ENCODE measurements around the gene POLR2F. TPM values are rescaled to one million over a fixed set of nuclear protein-coding genes. Genes with fewer than 3 reads are reported as not detected.

The POLR2F gene
- 42.0 TPM for polyA plus RNA-seq (2013)

- CTCF ChIA-PET: interaction anchor here (3.3 kb wide), 1 partner anchor 11 kb away, joined by 20 read pairs; no protein-coding TSS in a partner anchor
These were observed at the start of gene POLR2F, which contains the start of gene C22orf23 for GRCh38 chr22:37953437-37954179. Gene POLR2F, plus strand, starts transcription at chr22:37953699. Its CDS starts 89 bp downstream, at chr22:37953788. Gene C22orf23, minus strand, starts transcription at chr22:37953601. Its CDS starts 452 bp downstream, at chr22:37953149.

GRCh38 chr22:37904572-37905533 is 48.6 kb upstream of the POLR2F start:
- peak overlapping the region in 4 of 7 experiments; percentile 61 to 83 (median 72) for H3K4me3 ChIP-seq (ENCODE audit: control insufficient read depth in 1 of 7, extremely low read depth in 1 of 7, insufficient read depth in 4 of 7, low read depth in 2 of 7, low read length in 6 of 7)
- H3K4me1 ChIP-seq (ENCODE audit: control extremely low read depth in 1 of 4, control insufficient read depth in 4 of 4, insufficient read depth in 4 of 4, low read length in 3 of 4): peaks cover 0 to 37% (median 26%) of the 10 kb centered on the region in 4 experiments
- ChIA-PET POLR2A (no interaction called here), CTCF (interaction anchor here (0.6 to 3.7 kb wide), 12 partner anchors 8 to 660 kb away, joined by 3 to 24 read pairs (median 3); no protein-coding TSS in a partner anchor)
- H3K27ac ChIP-seq (ENCODE audit: insufficient read depth in 1 of 2, low read depth in 1 of 2, low read length in 2 of 2, poor library complexity in 1 of 2, severe bottlenecking in 2 of 2): peak overlapping the region in 1 of 2 experiments; percentile 54
- H3K27me3 ChIP-seq (replicated peaks in 2 of 5; ENCODE audit: control insufficient read depth in 4 of 5, insufficient read depth in 5 of 5, low read length in 4 of 5): no peaks in the 10 kb centered on the region
- peak; percentile 66 to 81 (median 80) for DNase-seq
- no peaks in the 10 kb centered on the region for H3K9me3 ChIP-seq (ENCODE audit: control extremely low read depth in 1 of 5, control insufficient read depth in 4 of 5, insufficient read depth in 2 of 5, low read depth in 1 of 5, low read length in 4 of 5)
- 86% methylated on average over 6 of the region's 10 CpGs for whole genome bisulfite sequencing (ENCODE audit: insufficient coverage)
- H3K36me3 ChIP-seq (ENCODE audit: control insufficient read depth in 4 of 4, insufficient read depth in 4 of 4, low read length in 3 of 4): peaks cover 0 to 2% (median 0%) of the 10 kb centered on the region in 4 experiments

More at GRCh38 chr22:37953437-37954179, at the start of gene POLR2F, which contains the start of gene C22orf23:
- H3K9me3 ChIP-seq (ENCODE audit: control extremely low read depth in 1 of 5, control insufficient read depth in 4 of 5, insufficient read depth in 2 of 5, low read depth in 1 of 5, low read length in 4 of 5): no peaks in the 10 kb centered on the region
- H3K4me1 ChIP-seq (ENCODE audit: control extremely low read depth in 1 of 4, control insufficient read depth in 4 of 4, insufficient read depth in 4 of 4, low read length in 3 of 4): peaks cover 0 to 23% (median 20%) of the 10 kb centered on the region in 4 experiments
- peaks cover 6 to 21% (median 17%) of the 10 kb centered on the region in 4 experiments for H3K36me3 ChIP-seq (ENCODE audit: control insufficient read depth in 4 of 4, insufficient read depth in 4 of 4, low read length in 3 of 4)
- WGBS (ENCODE audit: insufficient coverage): 0% methylated on average over 49 of the region's 52 CpGs
- H3K4me3 ChIP-seq (ENCODE audit: control insufficient read depth in 1 of 7, extremely low read depth in 1 of 7, insufficient read depth in 4 of 7, low read depth in 2 of 7, low read length in 6 of 7): peak within 1 kb of the TSS; percentile 78 to 99 (median 90)
- DNase-seq: peak; percentile 94 to 97 (median 95)
- POLR2A ChIA-PET: no interaction called here
- peak within 1 kb of the TSS; percentile 58 to 85 for H3K27ac ChIP-seq (ENCODE audit: insufficient read depth in 1 of 2, low read depth in 1 of 2, low read length in 2 of 2, poor library complexity in 1 of 2, severe bottlenecking in 2 of 2)
- peaks cover 0 to 19% (median 3%) of the 10 kb centered on the region in 5 experiments for H3K27me3 ChIP-seq (replicated peaks in 2 of 5; ENCODE audit: control insufficient read depth in 4 of 5, insufficient read depth in 5 of 5, low read length in 4 of 5)

- Histone ChIP-seq H3K27ac (ENCODE audit: insufficient read depth in 1 of 2, low read depth in 1 of 2, low read length in 2 of 2, poor library complexity in 1 of 2, severe bottlenecking in 2 of 2) (peak within 1 kb of the TSS in 1 of 2 experiments; percentile 54), H3K9me3 (ENCODE audit: control extremely low read depth in 1 of 5, control insufficient read depth in 4 of 5, insufficient read depth in 2 of 5, low read depth in 1 of 5, low read length in 4 of 5) (no peaks in the 10 kb centered on the region), H3K27me3 (replicated peaks in 2 of 5; ENCODE audit: control insufficient read depth in 4 of 5, insufficient read depth in 5 of 5, low read length in 4 of 5) (no peaks in the 10 kb centered on the region), H3K36me3 (ENCODE audit: control insufficient read depth in 4 of 4, insufficient read depth in 4 of 4, low read length in 3 of 4) (peaks cover 0 to 2% (median 0%) of the 10 kb centered on the region in 4 experiments), H3K4me3 (ENCODE audit: control insufficient read depth in 1 of 7, extremely low read depth in 1 of 7, insufficient read depth in 4 of 7, low read depth in 2 of 7, low read length in 6 of 7) (peak within 1 kb of the TSS; percentile 42 to 83 (median 72)), H3K4me1 (ENCODE audit: control extremely low read depth in 1 of 4, control insufficient read depth in 4 of 4, insufficient read depth in 4 of 4, low read length in 3 of 4) (peaks cover 0 to 34% (median 26%) of the 10 kb centered on the region in 4 experiments)
- ChIA-PET POLR2A (no interaction called here), CTCF (interaction anchor here (0.6 to 3.7 kb wide), 15 partner anchors 9 to 661 kb away, joined by 3 to 24 read pairs (median 4); no protein-coding TSS in a partner anchor)
- WGBS (ENCODE audit: insufficient coverage): 3% methylated on average over 59 of the region's 90 CpGs
- peak; percentile 65 to 73 (median 66) for DNase-seq
These were observed 47.8 kb upstream of the POLR2F start, which contains the start of gene MICALL1 for GRCh38 chr22:37905534-37906363. Gene MICALL1, plus strand, starts transcription at chr22:37906297. Its CDS starts 126 bp downstream, at chr22:37906423.

GRCh38 chr22:37906364-37907008 is 47.0 kb upstream of the POLR2F start:
- H3K4me3 ChIP-seq (ENCODE audit: control insufficient read depth in 1 of 7, extremely low read depth in 1 of 7, insufficient read depth in 4 of 7, low read depth in 2 of 7, low read length in 6 of 7): peak overlapping the region; percentile 42 to 83 (median 72)

GRCh38 chr22:37907036-37907954 is 46.2 kb upstream of the POLR2F start:
- ChIA-PET POLR2A (no interaction called here), CTCF (interaction anchor here (1.8 to 3.7 kb wide), 3 partner anchors 9 to 25 kb away, joined by 5 to 24 read pairs (median 14); no protein-coding TSS in a partner anchor)
- H3K36me3 ChIP-seq (ENCODE audit: control insufficient read depth in 4 of 4, insufficient read depth in 4 of 4, low read length in 3 of 4): peaks cover 1 to 11% (median 5%) of the 10 kb centered on the region in 4 experiments
- no peak for DNase-seq
- H3K9me3 ChIP-seq (ENCODE audit: control extremely low read depth in 1 of 5, control insufficient read depth in 4 of 5, insufficient read depth in 2 of 5, low read depth in 1 of 5, low read length in 4 of 5): no peaks in the 10 kb centered on the region
- H3K27me3 ChIP-seq (replicated peaks in 2 of 5; ENCODE audit: control insufficient read depth in 4 of 5, insufficient read depth in 5 of 5, low read length in 4 of 5): no peaks in the 10 kb centered on the region
- H3K27ac ChIP-seq (ENCODE audit: insufficient read depth in 1 of 2, low read depth in 1 of 2, low read length in 2 of 2, poor library complexity in 1 of 2, severe bottlenecking in 2 of 2): no peak overlapping the region
- peaks cover 0 to 24% (median 20%) of the 10 kb centered on the region in 4 experiments for H3K4me1 ChIP-seq (ENCODE audit: control extremely low read depth in 1 of 4, control insufficient read depth in 4 of 4, insufficient read depth in 4 of 4, low read length in 3 of 4)
- peak overlapping the region; percentile 42 to 83 (median 72) for H3K4me3 ChIP-seq (ENCODE audit: control insufficient read depth in 1 of 7, extremely low read depth in 1 of 7, insufficient read depth in 4 of 7, low read depth in 2 of 7, low read length in 6 of 7)
- 60% methylated on average over 16 of the region's 19 CpGs for WGBS (ENCODE audit: insufficient coverage)

More at GRCh38 chr22:37906364-37907008, 47.0 kb upstream of the POLR2F start:
- no peak for DNase-seq
- ChIA-PET CTCF (interaction anchor here (0.6 to 3.7 kb wide), 9 partner anchors 10 to 93 kb away, joined by 3 to 24 read pairs (median 5); no protein-coding TSS in a partner anchor), POLR2A (no interaction called here)
- no peaks in the 10 kb centered on the region for H3K27me3 ChIP-seq (replicated peaks in 2 of 5; ENCODE audit: control insufficient read depth in 4 of 5, insufficient read depth in 5 of 5, low read length in 4 of 5)
- H3K9me3 ChIP-seq (ENCODE audit: control extremely low read depth in 1 of 5, control insufficient read depth in 4 of 5, insufficient read depth in 2 of 5, low read depth in 1 of 5, low read length in 4 of 5): no peaks in the 10 kb centered on the region
- peaks cover 0 to 3% (median 0%) of the 10 kb centered on the region in 4 experiments for H3K36me3 ChIP-seq (ENCODE audit: control insufficient read depth in 4 of 4, insufficient read depth in 4 of 4, low read length in 3 of 4)
- WGBS (ENCODE audit: insufficient coverage): under 1% methylated on average over 61 of the region's 75 CpGs
- peak overlapping the region in 1 of 2 experiments; percentile 43 for H3K27ac ChIP-seq (ENCODE audit: insufficient read depth in 1 of 2, low read depth in 1 of 2, low read length in 2 of 2, poor library complexity in 1 of 2, severe bottlenecking in 2 of 2)
- H3K4me1 ChIP-seq (ENCODE audit: control extremely low read depth in 1 of 4, control insufficient read depth in 4 of 4, insufficient read depth in 4 of 4, low read length in 3 of 4): peaks cover 0 to 28% (median 21%) of the 10 kb centered on the region in 4 experiments
